Measurements from ENCODE around the gene MORN5.

GRCh38 chr9:122225312-122226141 is 65.8 kb downstream of the MORN5 start:
- TF ChIP-seq GATA3 (IDR thresholded peaks at IDR 0.05; ENCODE audit: low read depth, low read length) (no peak), GATA2 (IDR thresholded peaks at IDR 0.05; ENCODE audit: low read depth, low read length) (no peak)

All from SH-SY5Y (cell line).